ENCODE results near the gene CYP2A13.
"Not testable (repeated sequence)": the region's sequence is repeated elsewhere in the genome, so short reads cannot be mapped to it uniquely, and the experiment has no call there.

GRCh38 chr19:41045095-41045494, 43.2 kb upstream of the CYP2A13 start:
- TF ChIP-seq CTCF, POLR2AphosphoS5, POLR2A (IDR thresholded peaks at IDR 0.05): not testable (repeated sequence)
